ENCODE measurements around the gene LGR6.

Gene LGR6

DNA sequence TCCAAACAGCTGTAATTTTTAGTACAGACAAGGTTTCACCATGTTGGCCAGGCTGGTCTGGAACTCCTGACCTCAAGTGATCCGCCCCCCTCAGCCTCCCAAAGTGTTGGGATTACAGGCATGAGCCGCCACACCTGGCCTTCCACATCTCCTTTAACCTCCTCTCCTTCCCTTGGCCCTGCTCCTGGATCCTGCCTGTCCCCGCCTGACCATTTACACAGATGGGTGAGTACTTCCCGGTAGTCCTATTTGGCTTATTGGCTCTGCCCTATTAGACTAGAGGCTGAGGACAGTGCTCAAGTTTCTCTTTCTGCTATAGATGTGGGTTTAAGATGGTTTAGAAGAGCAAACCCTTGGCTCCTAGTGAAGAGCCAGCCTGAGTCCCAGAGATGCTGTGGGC, 40.3 kb upstream of the LGR6 start:
- no peaks in the 10 kb centered on the region for H3K4me1 ChIP-seq (ENCODE audit: low read depth, poor library complexity, severe bottlenecking)
- no peaks in the 10 kb centered on the region for H3K79me2 ChIP-seq (ENCODE audit: insufficient read depth, low read depth)
- TF ChIP-seq, protein P1, sequence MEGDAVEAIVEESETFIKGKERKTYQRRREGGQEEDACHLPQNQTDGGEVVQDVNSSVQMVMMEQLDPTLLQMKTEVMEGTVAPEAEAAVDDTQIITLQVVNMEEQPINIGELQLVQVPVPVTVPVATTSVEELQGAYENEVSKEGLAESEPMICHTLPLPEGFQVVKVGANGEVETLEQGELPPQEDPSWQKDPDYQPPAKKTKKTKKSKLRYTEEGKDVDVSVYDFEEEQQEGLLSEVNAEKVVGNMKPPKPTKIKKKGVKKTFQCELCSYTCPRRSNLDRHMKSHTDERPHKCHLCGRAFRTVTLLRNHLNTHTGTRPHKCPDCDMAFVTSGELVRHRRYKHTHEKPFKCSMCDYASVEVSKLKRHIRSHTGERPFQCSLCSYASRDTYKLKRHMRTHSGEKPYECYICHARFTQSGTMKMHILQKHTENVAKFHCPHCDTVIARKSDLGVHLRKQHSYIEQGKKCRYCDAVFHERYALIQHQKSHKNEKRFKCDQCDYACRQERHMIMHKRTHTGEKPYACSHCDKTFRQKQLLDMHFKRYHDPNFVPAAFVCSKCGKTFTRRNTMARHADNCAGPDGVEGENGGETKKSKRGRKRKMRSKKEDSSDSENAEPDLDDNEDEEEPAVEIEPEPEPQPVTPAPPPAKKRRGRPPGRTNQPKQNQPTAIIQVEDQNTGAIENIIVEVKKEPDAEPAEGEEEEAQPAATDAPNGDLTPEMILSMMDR (conservative IDR thresholded peaks at IDR 0.05; ENCODE audit: low read depth, low read length), result no peak
- no peaks in the 10 kb centered on the region for H4K20me1 ChIP-seq (ENCODE audit: insufficient read depth)
- no peak overlapping the region for H3K27ac ChIP-seq
- no peak overlapping the region for H3K4me3 ChIP-seq (IDR thresholded peaks at IDR 0.05; ENCODE audit: insufficient read depth, low read depth, low read length)
- H2AFZ ChIP-seq (ENCODE audit: low read depth), result no peak overlapping the region
- H3K27me3 ChIP-seq (ENCODE audit: insufficient read depth, low read depth), result no peaks in the 10 kb centered on the region
- H3K9ac ChIP-seq, result no peak overlapping the region
- no peak overlapping the region for H3K4me2 ChIP-seq
- no peaks in the 10 kb centered on the region for H3K36me3 ChIP-seq (ENCODE audit: insufficient read depth)

DNA sequence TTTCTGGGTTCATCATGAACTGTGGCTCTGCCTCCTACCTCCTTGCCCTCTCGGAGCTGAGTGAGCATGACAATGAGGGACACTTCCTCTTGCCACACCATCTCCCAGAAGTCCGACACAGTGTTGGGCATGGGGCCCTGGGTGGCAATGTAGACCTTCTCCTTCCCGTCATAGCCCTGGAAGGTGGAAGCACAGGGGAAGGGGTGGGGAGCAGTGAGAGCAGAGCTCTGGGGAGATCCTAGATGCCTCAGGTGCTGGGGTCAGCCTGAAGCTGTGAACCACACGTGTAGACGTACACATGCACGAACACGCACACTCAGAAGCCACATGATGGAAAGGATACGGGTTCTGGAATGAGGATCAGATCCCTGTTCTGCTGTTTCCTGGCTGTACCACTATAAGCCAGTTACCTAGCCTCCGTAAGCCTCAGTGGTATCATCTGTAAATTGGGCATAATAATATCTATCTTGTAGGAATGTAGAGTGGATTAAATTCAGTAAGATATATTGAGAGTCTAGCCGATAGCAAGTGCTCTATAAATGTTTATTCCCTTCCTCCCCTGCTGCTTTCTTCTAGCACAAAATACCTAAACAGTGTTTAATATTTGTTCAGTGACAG, 39.3 kb upstream of the LGR6 start:
- Histone ChIP-seq H3K9ac (no peak overlapping the region), H4K20me1 (ENCODE audit: insufficient read depth) (no peaks in the 10 kb centered on the region), H3K27me3 (ENCODE audit: insufficient read depth, low read depth) (no peaks in the 10 kb centered on the region), H3K4me1 (ENCODE audit: low read depth, poor library complexity, severe bottlenecking) (no peaks in the 10 kb centered on the region), H3K27ac (no peak overlapping the region), H3K36me3 (ENCODE audit: insufficient read depth) (no peaks in the 10 kb centered on the region), H3K4me2 (no peak overlapping the region), H2AFZ (ENCODE audit: low read depth) (0 out of 2 replicates have a peak overlapping the region, but pooled peaks have one; percentile 6), H3K4me3 (IDR thresholded peaks at IDR 0.05; ENCODE audit: insufficient read depth, low read depth, low read length) (no peak overlapping the region), H3K79me2 (ENCODE audit: insufficient read depth, low read depth) (no peaks in the 10 kb centered on the region)
- TF ChIP-seq, protein P1 (conservative IDR thresholded peaks at IDR 0.05; ENCODE audit: low read depth, low read length), result no peak

GRCh38 chr1:202154766-202155477, 38.7 kb upstream of the LGR6 start:
- no peaks in the 10 kb centered on the region for H3K4me1 ChIP-seq (ENCODE audit: low read depth, poor library complexity, severe bottlenecking)
- no peak overlapping the region for H3K27ac ChIP-seq
- no peaks in the 10 kb centered on the region for H3K36me3 ChIP-seq (ENCODE audit: insufficient read depth)
- H3K27me3 ChIP-seq (ENCODE audit: insufficient read depth, low read depth), result no peaks in the 10 kb centered on the region
- no peak overlapping the region for H3K9ac ChIP-seq
- H3K79me2 ChIP-seq (ENCODE audit: insufficient read depth, low read depth), result no peaks in the 10 kb centered on the region
- H3K4me3 ChIP-seq (IDR thresholded peaks at IDR 0.05; ENCODE audit: insufficient read depth, low read depth, low read length), result no peak overlapping the region
- TF ChIP-seq, protein P1 (conservative IDR thresholded peaks at IDR 0.05; ENCODE audit: low read depth, low read length), result peak; percentile 70
- H3K4me2 ChIP-seq, result no peak overlapping the region
- H2AFZ ChIP-seq (ENCODE audit: low read depth), result 0 out of 2 replicates have a peak overlapping the region, but pooled peaks have one; percentile 6
- H4K20me1 ChIP-seq (ENCODE audit: insufficient read depth), result no peaks in the 10 kb centered on the region

- Histone ChIP-seq H3K79me2 (ENCODE audit: insufficient read depth, low read depth) (no peaks in the 10 kb centered on the region), H3K27me3 (ENCODE audit: insufficient read depth, low read depth) (no peaks in the 10 kb centered on the region), H2AFZ (ENCODE audit: low read depth) (no peak overlapping the region), H3K36me3 (ENCODE audit: insufficient read depth) (no peaks in the 10 kb centered on the region), H3K9ac (no peak overlapping the region), H3K27ac (no peak overlapping the region), H3K4me1 (ENCODE audit: low read depth, poor library complexity, severe bottlenecking) (no peaks in the 10 kb centered on the region), H4K20me1 (ENCODE audit: insufficient read depth) (no peaks in the 10 kb centered on the region), H3K4me2 (no peak overlapping the region), H3K4me3 (IDR thresholded peaks at IDR 0.05; ENCODE audit: insufficient read depth, low read depth, low read length) (no peak overlapping the region)
- TF ChIP-seq, protein P1 (conservative IDR thresholded peaks at IDR 0.05; ENCODE audit: low read depth, low read length), result no peak
Measured at GRCh38 chr1:202155478-202156021, 38.0 kb upstream of the LGR6 start.
